ENCODE results near the gene UBL3.

- no peak for TF ChIP-seq CTCF (conservative IDR thresholded peaks at IDR 0.05)
- no peak for TF ChIP-seq EZH2 (IDR thresholded peaks at IDR 0.05; ENCODE audit: low read depth)
Observed at GRCh38 chr13:29817604-29818378, 32.6 kb downstream of the UBL3 start.

All from PC-9 (cell line).